Bronchial epithelial cell (primary cell): Measurements from ENCODE around the gene ANKK1. TPM values are rescaled to one million over a fixed set of nuclear protein-coding genes. Genes with fewer than 3 reads are reported as not detected.

ENCODE experiments used
- DNase-seq: peaks from one replicate; pipeline ENCODE4 v3.0.0-alpha.2; 2010; ENCODE audit warnings: low read depth
- FAIRE-seq: peaks from 2 replicates; lab custom pipeline; 2011; peaks lifted over from hg19 to GRCh38; lab: Jason Lieb, UNC
- H3K27me3 ChIP-seq: 2 replicates; pipeline ENCODE4 v1.5.1; 2011; ENCODE audit warnings: low read length; ENCODE audit not compliant: control insufficient read depth, insufficient read depth
- H3K36me3 ChIP-seq: 2 replicates; pipeline ENCODE4 v1.5.1; 2011; ENCODE audit warnings: low read length; ENCODE audit not compliant: control insufficient read depth, insufficient read depth
- H3K4me3 ChIP-seq: 2 replicates; pipeline ENCODE4 v1.5.1; 2011; ENCODE audit warnings: mild to moderate bottlenecking, low read depth, low read length, control low read depth
- total RNA-seq: library from RNA; depleted of rRNA; stranded (reverse); fragments of >200 nt; gene quantifications from 2 replicates; pipeline ENCODE4 v1.2.1, GENCODE V29; 2014
- TF ChIP-seq, protein P1 (sequence below): IDR thresholded peaks from 2 replicates; pipeline ENCODE4 v1.5.1; 2011; ENCODE audit warnings: mild to moderate bottlenecking, moderate library complexity, low read length, control low read depth, inconsistent platforms; ENCODE audit not compliant: insufficient read depth, severe bottlenecking

The ANKK1 gene, protein sequence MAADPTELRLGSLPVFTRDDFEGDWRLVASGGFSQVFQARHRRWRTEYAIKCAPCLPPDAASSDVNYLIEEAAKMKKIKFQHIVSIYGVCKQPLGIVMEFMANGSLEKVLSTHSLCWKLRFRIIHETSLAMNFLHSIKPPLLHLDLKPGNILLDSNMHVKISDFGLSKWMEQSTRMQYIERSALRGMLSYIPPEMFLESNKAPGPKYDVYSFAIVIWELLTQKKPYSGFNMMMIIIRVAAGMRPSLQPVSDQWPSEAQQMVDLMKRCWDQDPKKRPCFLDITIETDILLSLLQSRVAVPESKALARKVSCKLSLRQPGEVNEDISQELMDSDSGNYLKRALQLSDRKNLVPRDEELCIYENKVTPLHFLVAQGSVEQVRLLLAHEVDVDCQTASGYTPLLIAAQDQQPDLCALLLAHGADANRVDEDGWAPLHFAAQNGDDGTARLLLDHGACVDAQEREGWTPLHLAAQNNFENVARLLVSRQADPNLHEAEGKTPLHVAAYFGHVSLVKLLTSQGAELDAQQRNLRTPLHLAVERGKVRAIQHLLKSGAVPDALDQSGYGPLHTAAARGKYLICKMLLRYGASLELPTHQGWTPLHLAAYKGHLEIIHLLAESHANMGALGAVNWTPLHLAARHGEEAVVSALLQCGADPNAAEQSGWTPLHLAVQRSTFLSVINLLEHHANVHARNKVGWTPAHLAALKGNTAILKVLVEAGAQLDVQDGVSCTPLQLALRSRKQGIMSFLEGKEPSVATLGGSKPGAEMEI
- 0.26 and 1.8 TPM in 2 replicates for total RNA-seq

GRCh38 chr11:113387605-113388211, at the start of gene ANKK1:
TSS of gene ANKK1 (plus strand) at chr11:113387779. CDS start at chr11:113387885, 106 bp downstream.
- peak; percentile 36 for DNase-seq
- TF ChIP-seq, protein P1, sequence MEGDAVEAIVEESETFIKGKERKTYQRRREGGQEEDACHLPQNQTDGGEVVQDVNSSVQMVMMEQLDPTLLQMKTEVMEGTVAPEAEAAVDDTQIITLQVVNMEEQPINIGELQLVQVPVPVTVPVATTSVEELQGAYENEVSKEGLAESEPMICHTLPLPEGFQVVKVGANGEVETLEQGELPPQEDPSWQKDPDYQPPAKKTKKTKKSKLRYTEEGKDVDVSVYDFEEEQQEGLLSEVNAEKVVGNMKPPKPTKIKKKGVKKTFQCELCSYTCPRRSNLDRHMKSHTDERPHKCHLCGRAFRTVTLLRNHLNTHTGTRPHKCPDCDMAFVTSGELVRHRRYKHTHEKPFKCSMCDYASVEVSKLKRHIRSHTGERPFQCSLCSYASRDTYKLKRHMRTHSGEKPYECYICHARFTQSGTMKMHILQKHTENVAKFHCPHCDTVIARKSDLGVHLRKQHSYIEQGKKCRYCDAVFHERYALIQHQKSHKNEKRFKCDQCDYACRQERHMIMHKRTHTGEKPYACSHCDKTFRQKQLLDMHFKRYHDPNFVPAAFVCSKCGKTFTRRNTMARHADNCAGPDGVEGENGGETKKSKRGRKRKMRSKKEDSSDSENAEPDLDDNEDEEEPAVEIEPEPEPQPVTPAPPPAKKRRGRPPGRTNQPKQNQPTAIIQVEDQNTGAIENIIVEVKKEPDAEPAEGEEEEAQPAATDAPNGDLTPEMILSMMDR, result peak; percentile 78
- H3K4me3 ChIP-seq, result peak within 1 kb of the TSS; percentile 45
- FAIRE-seq, result no peak
- H3K27me3 ChIP-seq, result no peaks in the 10 kb centered on the region
- no peaks in the 10 kb centered on the region for H3K36me3 ChIP-seq

DNA sequence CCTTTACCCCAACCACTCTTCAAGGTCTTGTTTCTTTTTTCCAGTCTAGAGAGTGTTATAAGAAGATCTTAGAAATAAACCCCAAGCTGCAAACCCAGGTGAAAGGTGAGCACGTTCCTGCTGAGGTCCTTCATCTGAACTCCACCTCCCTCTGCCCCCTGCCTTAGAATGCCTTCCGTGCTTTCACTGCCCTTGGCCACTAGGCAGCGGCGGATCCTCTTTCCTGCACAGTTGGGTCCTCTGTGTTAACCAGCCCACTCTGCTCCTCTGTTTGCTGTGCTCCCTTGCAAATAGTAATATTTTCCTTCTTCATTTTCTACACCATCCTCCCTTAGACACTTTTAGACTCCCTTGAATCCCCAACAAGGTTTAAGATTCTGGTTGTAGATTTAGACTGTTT, 48.8 kb upstream of the ANKK1 start:
- TF ChIP-seq, protein P1, result no peak
- Histone ChIP-seq H3K36me3 (peaks cover 6% of the 10 kb centered on the region), H3K27me3 (no peaks in the 10 kb centered on the region), H3K4me3 (no peak overlapping the region)
- FAIRE-seq, result peak; percentile 43
- DNase-seq, result no peak

DNA sequence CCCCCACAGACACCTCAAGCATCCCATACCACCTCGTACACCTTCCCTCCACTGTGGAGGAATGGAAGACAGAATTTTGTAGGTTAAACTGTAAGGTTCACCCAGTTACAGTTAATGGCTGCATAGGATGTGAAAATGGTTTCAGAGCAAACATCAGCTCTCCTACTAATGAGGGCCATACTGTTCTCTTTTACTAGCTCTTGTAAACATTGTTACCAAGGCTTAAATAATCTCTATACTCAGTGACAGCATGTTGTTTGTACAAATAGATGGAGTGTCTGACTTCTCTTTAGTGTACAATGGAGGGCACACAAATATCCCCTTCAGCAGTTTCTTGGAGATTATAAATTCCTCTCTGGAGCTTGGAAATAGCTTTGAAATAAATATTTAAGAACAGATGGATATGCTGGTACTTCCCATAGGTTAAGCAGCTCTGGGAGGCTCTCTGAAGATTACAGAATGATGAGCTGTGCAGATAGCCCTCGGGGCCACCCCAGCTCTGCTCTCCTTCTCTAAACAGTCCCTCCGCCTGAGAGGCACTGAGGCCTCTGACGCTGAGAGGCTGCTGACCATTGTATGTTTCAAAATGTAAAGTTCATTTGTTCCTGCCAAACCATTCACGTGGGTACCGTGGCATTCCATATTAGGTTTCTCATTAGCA, 47.5 kb upstream of the ANKK1 start:
- H3K36me3 ChIP-seq, result peaks cover 6% of the 10 kb centered on the region
- DNase-seq, result no peak

GRCh38 chr11:113341388-113342165, 46.0 kb upstream of the ANKK1 start:
- Histone ChIP-seq H3K27me3 (no peaks in the 10 kb centered on the region), H3K4me3 (no peak overlapping the region), H3K36me3 (peaks cover 6% of the 10 kb centered on the region)
- FAIRE-seq, result peak; percentile 50
- TF ChIP-seq, protein P1, result no peak
- no peak for DNase-seq

More for the DNA sequence above, 47.5 kb upstream of the ANKK1 start:
- Histone ChIP-seq H3K4me3 (no peak overlapping the region), H3K27me3 (no peaks in the 10 kb centered on the region)
- no peak for FAIRE-seq
- TF ChIP-seq, protein P1, result no peak

DNA sequence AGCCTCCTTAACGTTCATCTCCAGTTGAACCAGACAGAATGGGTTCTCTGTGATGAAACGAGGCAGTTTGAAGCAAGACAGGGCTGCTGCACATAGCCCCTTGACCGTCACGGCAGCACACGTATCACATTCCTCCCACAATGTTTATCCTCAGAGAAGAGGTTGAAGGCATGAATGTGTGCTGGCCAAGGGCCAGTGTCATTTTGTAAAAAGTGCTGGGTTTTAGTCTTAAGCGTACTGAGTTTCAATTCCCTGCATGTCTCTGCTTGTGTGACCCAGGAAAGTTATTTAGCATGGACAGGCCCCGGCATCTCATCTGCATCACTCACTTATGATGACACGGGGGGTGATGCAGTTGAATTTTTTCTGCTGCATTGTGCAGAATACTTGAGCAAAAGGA, 41.6 kb upstream of the ANKK1 start:
- peak; percentile 99 for DNase-seq
- TF ChIP-seq, protein P1, result no peak
- FAIRE-seq, result no peak
- Histone ChIP-seq H3K36me3 (peaks cover 6% of the 10 kb centered on the region), H3K4me3 (no peak overlapping the region), H3K27me3 (no peaks in the 10 kb centered on the region)
